Endodermal cell (in vitro differentiated cells): ENCODE results near the gene FCN1. TPM values are rescaled to one million over a fixed set of nuclear protein-coding genes. Genes with fewer than 3 reads are reported as not detected.

ENCODE experiments used
- DNase-seq: peaks from one replicate; pipeline ENCODE4 v3.0.0-alpha.2; 2017
- H3K27ac ChIP-seq: 2 replicates; pipeline ENCODE4 v1.5.1; 2013; ENCODE audit warnings: mild to moderate bottlenecking, low read depth, low read length, moderate library complexity
- H3K27me3 ChIP-seq: 2 replicates; pipeline ENCODE4 v1.6.1; 2013; ENCODE audit warnings: mild to moderate bottlenecking, low read length, moderate library complexity; ENCODE audit not compliant: insufficient read depth, control insufficient read depth, poor library complexity, severe bottlenecking
- H3K36me3 ChIP-seq: 2 replicates; pipeline ENCODE4 v1.7.0; 2013; ENCODE audit warnings: mild to moderate bottlenecking, low read length, moderate library complexity; ENCODE audit not compliant: control insufficient read depth, insufficient read depth
- H3K4me1 ChIP-seq: one replicate; pipeline ENCODE4 v1.7.0; 2013; ENCODE audit warnings: low read length; ENCODE audit not compliant: control insufficient read depth, insufficient read depth
- H3K4me3 ChIP-seq: 2 replicates; pipeline ENCODE4 v1.5.1; 2013; ENCODE audit warnings: mild to moderate bottlenecking, low read length, moderate library complexity
- H3K9ac ChIP-seq: 2 replicates; pipeline ENCODE4 v1.6.1; 2013; ENCODE audit warnings: mild to moderate bottlenecking, low read length, moderate library complexity; ENCODE audit not compliant: poor library complexity, severe bottlenecking; ENCODE audit errors: extremely low read depth
- H3K9me3 ChIP-seq: 2 replicates; pipeline ENCODE4 v1.6.1; 2013; ENCODE audit warnings: mild to moderate bottlenecking, low read length, moderate library complexity; ENCODE audit not compliant: control insufficient read depth
- H3K27ac Mint-ChIP-seq: 2 replicates; pipeline ENCODE4 v1.8.0; 2020; ENCODE audit warnings: mixed read lengths
- H3K27me3 Mint-ChIP-seq: 2 replicates; pipeline ENCODE4 v1.8.0; 2021; ENCODE audit warnings: mild to moderate bottlenecking, mixed read lengths; ENCODE audit not compliant: insufficient read depth
- H3K36me3 Mint-ChIP-seq: 2 replicates; pipeline ENCODE4 v1.8.0; 2020; ENCODE audit warnings: low read depth, mixed read lengths
- H3K4me1 Mint-ChIP-seq: 2 replicates; pipeline ENCODE4 v1.8.0; 2020; ENCODE audit warnings: mixed read lengths
- H3K4me3 Mint-ChIP-seq: 2 replicates; pipeline ENCODE4 v1.8.0; 2020; ENCODE audit warnings: mild to moderate bottlenecking, moderate library complexity, mixed read lengths
- H3K9me3 Mint-ChIP-seq: 2 replicates; pipeline ENCODE4 v1.8.0; 2020; ENCODE audit warnings: mild to moderate bottlenecking, mixed read lengths
- WGBS, 2 experiments: methylation state at CpG; one replicate each; pipeline versions ENCODE4 v1.1.5 to v1.1.7; 2013; ENCODE audit warnings: missing lambda C conversion rate in 2 of 2, mixed read lengths in 1 of 2; ENCODE audit not compliant: insufficient coverage in 1 of 2, insufficient read length in 1 of 2; 5-methylcytosine and 5-hydroxymethylcytosine counted together
- total RNA-seq, 2 donors: library from RNA; stranded (reverse); fragmentation: NEBNext Ultra II Directional in 1 of 2; extraction: Animal tissue kit (Norgen Biotek cat#: 25700) in 1 of 2; gene quantifications; 2 replicates in 1 of 2; 3 replicates in 1 of 2; pipeline ENCODE4 v1.2.1, GENCODE V29; 2021
- TF ChIP-seq, protein P1 (sequence below): fragments of 200-600 bp; sonication (generic); conservative IDR thresholded peaks from 2 replicates; pipeline ENCODE4 v1.5.0; 2021; ENCODE audit warnings: antibody characterized with exemption, mild to moderate bottlenecking

FCN1 gene
- total RNA-seq, 2 donors from 2014 or later, result not detected

GRCh38 chr9:134891713-134892112, 26.0 kb downstream of the FCN1 start:
- no peak for DNase-seq
- no peaks in the 10 kb centered on the region for H3K4me1 ChIP-seq
- no peaks in the 10 kb centered on the region for H3K27me3 ChIP-seq
- H3K4me3 ChIP-seq, result no peak overlapping the region
- no peak overlapping the region for H3K9ac ChIP-seq
- H3K4me3 Mint-ChIP-seq, result no peak overlapping the region
- H3K36me3 ChIP-seq, result no peaks in the 10 kb centered on the region
- WGBS, 2 experiments, result 88 to 96% methylated on average over 3 to 5 of the region's 5 CpGs
- H3K27ac ChIP-seq, result no peak overlapping the region
- H3K9me3 Mint-ChIP-seq, result peaks cover 23% of the 10 kb centered on the region
- TF ChIP-seq, protein P1, sequence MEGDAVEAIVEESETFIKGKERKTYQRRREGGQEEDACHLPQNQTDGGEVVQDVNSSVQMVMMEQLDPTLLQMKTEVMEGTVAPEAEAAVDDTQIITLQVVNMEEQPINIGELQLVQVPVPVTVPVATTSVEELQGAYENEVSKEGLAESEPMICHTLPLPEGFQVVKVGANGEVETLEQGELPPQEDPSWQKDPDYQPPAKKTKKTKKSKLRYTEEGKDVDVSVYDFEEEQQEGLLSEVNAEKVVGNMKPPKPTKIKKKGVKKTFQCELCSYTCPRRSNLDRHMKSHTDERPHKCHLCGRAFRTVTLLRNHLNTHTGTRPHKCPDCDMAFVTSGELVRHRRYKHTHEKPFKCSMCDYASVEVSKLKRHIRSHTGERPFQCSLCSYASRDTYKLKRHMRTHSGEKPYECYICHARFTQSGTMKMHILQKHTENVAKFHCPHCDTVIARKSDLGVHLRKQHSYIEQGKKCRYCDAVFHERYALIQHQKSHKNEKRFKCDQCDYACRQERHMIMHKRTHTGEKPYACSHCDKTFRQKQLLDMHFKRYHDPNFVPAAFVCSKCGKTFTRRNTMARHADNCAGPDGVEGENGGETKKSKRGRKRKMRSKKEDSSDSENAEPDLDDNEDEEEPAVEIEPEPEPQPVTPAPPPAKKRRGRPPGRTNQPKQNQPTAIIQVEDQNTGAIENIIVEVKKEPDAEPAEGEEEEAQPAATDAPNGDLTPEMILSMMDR, result no peak
- peaks cover 3% of the 10 kb centered on the region for H3K27me3 Mint-ChIP-seq
- no peaks in the 10 kb centered on the region for H3K4me1 Mint-ChIP-seq
- H3K9me3 ChIP-seq, result peaks cover 9% of the 10 kb centered on the region
- H3K27ac Mint-ChIP-seq, result no peak overlapping the region
- no peaks in the 10 kb centered on the region for H3K36me3 Mint-ChIP-seq

GRCh38 chr9:134891053-134891452, 26.7 kb downstream of the FCN1 start:
- H3K4me1 Mint-ChIP-seq, result no peaks in the 10 kb centered on the region
- no peak overlapping the region for H3K4me3 Mint-ChIP-seq
- Histone ChIP-seq H3K4me3 (no peak overlapping the region), H3K27ac (no peak overlapping the region), H3K4me1 (no peaks in the 10 kb centered on the region), H3K9me3 (peaks cover 9% of the 10 kb centered on the region), H3K36me3 (no peaks in the 10 kb centered on the region), H3K27me3 (no peaks in the 10 kb centered on the region), H3K9ac (no peak overlapping the region)
- peaks cover 3% of the 10 kb centered on the region for H3K27me3 Mint-ChIP-seq
- no peaks in the 10 kb centered on the region for H3K36me3 Mint-ChIP-seq
- TF ChIP-seq, protein P1, result no peak
- no peak for DNase-seq
- no peak overlapping the region for H3K27ac Mint-ChIP-seq
- H3K9me3 Mint-ChIP-seq, result peaks cover 22% of the 10 kb centered on the region
- WGBS, 2 experiments, result 90 to 98% methylated on average over 8 of the region's 8 CpGs

DNA sequence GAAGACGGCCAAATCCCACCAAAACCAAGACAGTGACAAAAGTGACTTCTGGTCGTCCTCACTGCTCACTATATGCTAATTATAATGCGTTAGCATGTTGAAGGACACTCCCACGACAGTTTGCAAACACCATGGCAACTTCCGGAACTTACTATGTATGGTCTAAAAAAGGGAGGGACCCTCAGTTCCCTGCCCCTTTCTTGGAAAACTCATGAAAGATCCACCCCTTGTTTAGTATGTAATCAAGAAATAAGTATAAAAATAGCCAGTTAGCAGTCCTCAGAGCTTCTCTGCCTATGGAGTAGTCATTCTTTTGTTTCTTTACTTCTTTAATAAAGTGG, 27.6 kb downstream of the FCN1 start:
- peaks cover 18% of the 10 kb centered on the region for H3K9me3 Mint-ChIP-seq
- H3K27me3 Mint-ChIP-seq, result peaks cover 3% of the 10 kb centered on the region
- H3K27ac Mint-ChIP-seq, result no peak overlapping the region
- no peak overlapping the region for H3K4me3 ChIP-seq
- peaks cover 8% of the 10 kb centered on the region for H3K9me3 ChIP-seq
- H3K4me1 ChIP-seq, result no peaks in the 10 kb centered on the region
- no peak overlapping the region for H3K4me3 Mint-ChIP-seq
- H3K36me3 Mint-ChIP-seq, result no peaks in the 10 kb centered on the region
- WGBS, 2 experiments, result 85 to 90% methylated on average over 5 of the region's 5 CpGs
- H3K4me1 Mint-ChIP-seq, result no peaks in the 10 kb centered on the region
- TF ChIP-seq, protein P1, result no peak
- no peak overlapping the region for H3K9ac ChIP-seq
- H3K27ac ChIP-seq, result no peak overlapping the region
- no peaks in the 10 kb centered on the region for H3K36me3 ChIP-seq
- H3K27me3 ChIP-seq, result no peaks in the 10 kb centered on the region
- no peak for DNase-seq
